ENCODE measurements around the gene ONECUT2.
"Not testable (repeated sequence)": the region's sequence is repeated elsewhere in the genome, so short reads cannot be mapped to it uniquely, and the experiment has no call there.

Gene ONECUT2

DNA sequence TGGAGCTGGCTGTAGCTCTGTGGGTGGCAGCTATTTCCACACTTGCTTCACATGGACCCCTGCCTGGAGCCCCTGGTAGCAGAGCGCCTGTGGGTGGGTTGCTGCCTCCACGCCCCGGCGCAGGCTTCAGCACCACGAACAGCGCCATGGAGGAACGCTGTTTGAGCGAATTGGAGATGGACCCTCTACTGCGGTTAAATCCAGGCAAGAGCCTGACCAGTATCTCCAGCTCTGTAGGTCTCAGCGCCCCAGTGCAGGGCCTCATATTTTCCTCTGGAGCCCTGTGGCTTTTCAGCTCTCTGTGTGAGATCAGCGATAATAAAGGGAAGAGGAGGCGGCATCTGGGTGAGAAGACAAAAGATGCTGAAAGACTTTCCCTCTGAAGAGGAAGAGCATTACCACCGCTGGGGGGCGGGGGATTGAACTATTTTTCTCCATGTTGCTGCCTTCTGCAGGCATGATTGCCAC, 12.0 kb downstream of the ONECUT2 start:
- DNase-seq: peak; percentile 65 to 76

- no peak for DNase-seq
Observed at GRCh38 chr18:57455576-57456129, 20.5 kb downstream of the ONECUT2 start.

DNA sequence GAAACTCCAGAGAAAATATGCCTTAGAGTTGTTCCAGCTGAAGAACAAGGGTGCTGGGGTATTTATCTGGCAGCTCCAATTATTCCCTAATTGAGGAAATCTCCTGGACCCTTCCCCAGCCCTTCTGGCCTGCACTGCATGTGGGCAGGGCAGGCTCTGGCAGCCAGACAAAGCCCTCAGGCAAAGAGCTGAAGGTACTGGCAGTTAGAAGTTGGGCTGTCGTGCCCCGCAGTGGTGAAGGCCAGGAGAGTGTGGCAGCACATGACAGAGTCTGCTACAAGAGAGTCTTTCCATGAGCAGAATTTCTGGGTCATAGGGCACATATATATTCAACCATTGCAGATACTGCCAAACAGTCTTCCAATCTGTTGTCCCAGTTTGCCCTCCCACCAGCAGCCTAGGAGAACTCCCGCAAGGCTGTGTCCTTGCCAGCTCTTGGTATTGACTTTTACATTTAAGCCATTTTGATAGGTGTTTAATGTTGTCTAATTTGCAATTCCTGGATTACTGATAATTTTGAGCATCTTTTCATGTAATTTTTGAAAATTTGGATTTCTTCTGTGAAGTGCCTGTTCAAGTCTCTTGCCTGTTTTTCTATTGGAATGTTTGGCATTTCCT, 26.6 kb downstream of the ONECUT2 start:
- DNase-seq: no peak

GRCh38 chr18:57466307-57466706, 31.1 kb downstream of the ONECUT2 start:
- no peak for DNase-seq

- DNase-seq: no peak
Observed at GRCh38 chr18:57466745-57467409, 31.7 kb downstream of the ONECUT2 start.

GRCh38 chr18:57469884-57470283, 34.7 kb downstream of the ONECUT2 start:
- no peak for DNase-seq

DNA sequence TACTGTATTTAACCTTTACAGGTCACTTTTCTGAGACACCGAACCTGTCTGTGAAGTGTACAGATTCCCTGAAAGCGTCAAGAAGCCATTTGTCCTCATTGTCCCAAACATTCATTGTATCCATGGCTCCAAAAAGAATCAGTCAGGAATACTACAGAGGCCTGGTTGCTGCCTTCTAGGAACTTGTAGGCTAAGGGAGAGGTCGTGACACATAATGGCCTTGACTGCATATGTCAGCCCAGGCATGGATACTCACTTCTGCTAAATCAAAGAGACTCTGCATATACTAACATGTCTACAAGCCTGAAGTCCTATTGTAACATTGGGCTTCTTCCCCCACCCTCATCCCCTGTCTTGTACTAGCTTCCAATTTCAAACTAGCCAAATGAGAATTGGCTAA, 40.2 kb downstream of the ONECUT2 start:
- no peak for DNase-seq

DNA sequence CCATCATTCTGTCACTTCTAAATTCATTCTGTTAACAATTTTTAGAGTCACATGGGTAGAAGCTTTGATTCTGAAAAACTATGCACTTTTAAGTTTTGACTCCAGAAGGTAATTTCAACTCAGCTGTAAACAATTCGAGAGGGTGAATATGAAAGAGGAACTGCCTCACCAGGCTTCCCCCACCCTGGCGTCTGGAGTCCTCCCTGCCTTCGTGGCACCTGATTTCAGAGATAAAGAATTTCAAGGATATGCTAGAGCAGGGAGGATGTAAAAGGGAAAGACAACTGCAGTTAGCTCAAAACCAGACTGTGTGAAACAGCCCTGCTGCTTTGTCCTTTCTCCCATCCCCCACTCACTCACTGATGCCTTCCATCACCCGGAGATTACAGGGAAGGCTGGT, 40.7 kb downstream of the ONECUT2 start:
- peak; percentile 12 to 14 for DNase-seq

DNA sequence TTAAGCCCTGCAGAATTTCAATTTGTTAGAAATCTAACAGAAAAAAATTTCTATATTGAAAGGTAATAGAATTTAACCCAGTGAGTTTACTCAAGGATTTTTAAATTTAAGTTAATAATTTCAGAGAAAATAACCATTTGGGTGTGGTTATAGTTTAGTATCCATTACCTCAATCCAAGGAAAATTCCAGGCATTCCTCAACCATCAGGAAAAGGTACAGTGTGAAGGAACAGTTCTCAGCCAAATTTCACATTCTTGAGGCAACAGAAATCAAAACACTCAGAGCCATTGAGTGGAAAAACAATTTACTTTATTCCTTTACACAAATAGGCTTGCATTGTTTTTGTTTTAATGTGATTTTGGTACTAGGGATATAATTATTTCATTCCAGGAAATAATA, 45.6 kb downstream of the ONECUT2 start:
- DNase-seq: no peak

DNA sequence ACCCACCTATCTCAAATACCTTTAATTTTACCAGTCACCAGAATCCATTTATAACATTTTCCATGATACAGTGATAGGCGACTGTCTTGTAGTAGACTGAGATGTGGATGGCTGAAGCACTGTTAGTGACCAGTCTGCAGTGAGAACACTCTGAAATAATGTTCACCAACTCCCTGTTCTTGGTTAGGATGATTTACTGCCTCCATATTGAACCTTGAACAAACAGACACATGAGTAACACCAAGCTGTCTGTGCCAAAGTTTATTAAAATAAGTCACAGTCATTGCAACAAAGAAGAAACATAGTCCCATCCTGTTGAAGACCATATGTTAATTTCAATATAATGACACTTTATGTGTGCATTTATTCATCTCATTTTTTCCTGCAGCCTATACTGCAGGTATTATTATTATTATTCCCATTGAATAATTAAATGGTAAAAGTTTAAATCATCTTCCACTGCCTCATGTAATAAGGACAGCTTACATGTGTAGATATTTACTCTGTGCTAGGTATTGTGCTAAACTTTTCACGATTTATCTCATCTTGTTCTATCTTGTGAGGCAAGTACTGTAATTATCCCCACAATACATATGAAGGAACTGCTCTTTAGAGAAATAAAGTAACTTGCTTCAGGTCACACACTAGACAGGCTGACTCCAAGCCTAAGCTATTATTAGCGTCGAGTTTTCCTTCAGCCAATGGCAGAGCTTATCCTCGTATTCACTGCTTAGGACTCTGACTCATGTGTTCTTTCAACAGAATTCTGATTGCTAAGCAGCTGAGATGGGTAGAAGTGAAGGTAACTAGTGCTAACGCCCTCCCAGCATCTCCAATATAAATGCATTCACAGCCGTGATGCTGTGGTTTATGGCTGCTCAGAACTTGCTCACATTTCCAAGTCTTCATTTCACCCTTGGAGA, 62.5 kb downstream of the ONECUT2 start:
- no peak for DNase-seq

DNA sequence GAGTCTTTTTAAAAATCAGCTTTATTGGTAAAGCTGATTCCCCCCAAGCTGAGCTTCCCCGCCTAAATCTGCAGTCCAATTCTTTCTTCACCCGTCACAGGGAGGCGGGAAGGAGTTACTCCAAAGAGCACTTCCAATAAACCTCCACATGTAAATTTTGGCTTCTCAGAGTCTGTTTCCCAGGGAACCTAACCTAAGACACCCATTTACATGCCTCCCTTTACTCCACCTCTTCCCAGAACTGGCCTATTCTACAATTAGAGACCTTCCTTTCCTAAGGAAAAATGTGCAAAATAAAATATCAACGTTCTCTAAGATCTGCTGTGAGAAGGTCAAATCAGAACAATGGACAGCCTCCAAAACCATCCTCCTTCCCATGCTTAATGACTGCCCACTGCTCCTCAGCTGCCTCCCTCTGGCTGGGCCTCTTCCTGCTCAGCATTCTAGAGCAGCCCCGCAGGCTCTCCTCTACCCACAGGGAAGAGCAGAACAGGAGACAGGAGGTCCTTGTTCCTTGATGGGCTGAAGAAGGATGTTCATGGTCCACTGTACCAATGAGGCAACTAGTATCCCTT, 63.6 kb downstream of the ONECUT2 start:
- no peak for DNase-seq

- DNase-seq: no peak
Observed at GRCh38 chr18:57502624-57503023, 67.5 kb downstream of the ONECUT2 start.

- no peak for DNase-seq
Observed at GRCh38 chr18:57505231-57505630, 70.1 kb downstream of the ONECUT2 start.

DNA sequence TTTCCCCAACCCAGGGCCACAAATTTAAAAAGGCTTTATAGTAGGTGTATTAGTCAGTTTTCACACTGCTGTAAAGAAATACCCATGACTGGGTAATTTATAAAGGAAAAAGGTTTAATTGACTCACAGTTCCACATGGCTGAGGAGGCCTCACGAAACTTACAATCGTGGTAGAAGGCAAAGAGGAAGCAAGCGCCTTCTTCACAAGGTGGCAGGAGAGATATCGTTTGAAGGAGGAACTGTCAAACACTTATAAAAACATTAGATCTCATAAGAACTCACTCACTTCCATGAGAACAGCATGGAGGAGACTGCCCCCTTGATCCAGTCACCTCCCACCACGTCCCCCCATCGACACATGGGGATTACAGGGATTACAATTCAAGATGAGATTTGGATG, 80.9 kb downstream of the ONECUT2 start:
- peak in 1 of 2 experiments; percentile 0 for DNase-seq

- no peak for DNase-seq
Observed at GRCh38 chr18:57518533-57518932, 83.4 kb downstream of the ONECUT2 start.

DNA sequence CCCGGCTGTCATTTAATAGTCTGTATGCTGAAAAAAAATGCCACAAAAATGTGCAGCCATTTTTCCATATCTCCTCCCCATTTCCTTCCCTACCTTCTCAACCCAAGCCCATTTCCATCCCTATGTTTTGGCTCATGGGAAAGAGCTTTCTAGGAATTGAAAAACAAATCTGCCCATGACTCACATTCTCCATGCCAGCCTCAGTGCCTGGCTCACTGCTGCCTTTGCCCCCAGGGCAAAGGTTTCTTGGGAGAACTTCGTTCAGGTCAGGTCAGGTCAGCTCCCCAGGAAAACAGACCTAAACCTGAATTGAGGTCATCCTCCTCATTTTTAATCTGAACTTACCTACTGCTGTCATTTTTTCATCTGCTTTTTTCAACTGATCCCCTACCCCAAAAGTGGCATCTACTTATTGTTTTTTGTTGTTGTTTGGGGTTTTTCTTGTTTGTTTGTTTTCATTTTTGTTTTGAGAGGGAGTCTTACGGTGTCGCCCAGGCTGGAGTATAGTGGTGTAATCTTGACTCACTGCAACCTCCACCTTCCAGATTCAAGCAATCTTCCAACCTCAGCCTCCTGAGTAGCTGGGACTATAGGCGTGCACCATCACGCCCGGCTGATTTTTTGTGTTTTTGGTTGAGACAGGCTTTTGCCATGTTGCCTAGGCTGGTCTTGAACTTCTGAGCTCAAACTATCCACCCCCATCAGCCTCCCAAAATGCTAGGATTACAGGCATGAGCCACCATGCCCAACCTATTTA, 84.7 kb downstream of the ONECUT2 start:
- DNase-seq: no peak

GRCh38 chr18:57522348-57522747, 87.2 kb downstream of the ONECUT2 start:
- DNase-seq: not testable (repeated sequence)

- DNase-seq: no peak
Observed at GRCh38 chr18:57523171-57523956, 88.2 kb downstream of the ONECUT2 start.

GRCh38 chr18:57527556-57528229, 92.5 kb downstream of the ONECUT2 start:
- DNase-seq: no peak

DNA sequence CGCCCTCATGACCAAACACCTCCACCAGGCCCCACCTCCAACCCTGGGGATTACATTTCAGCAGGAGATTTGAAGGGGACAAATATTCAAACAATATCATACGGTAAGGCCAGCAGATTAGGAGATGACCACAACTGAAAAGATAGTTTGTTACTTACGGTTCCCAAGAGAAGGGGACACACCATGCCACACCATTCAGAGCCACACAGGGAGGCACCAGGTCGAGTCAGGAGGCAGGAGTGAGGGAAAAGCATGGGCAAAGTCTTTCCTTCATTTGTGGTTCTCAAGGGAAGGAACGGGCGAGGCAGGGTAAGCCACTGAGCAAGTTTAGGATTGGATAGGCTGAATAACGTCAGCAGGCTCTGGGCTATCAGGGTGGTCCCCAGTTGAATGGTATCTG, 94.0 kb downstream of the ONECUT2 start:
- DNase-seq: no peak
